Testis (tissue), 3 donors: ENCODE measurements around the gene CHST8. TPM values are rescaled to one million over a fixed set of nuclear protein-coding genes. Genes with fewer than 3 reads are reported as not detected.

Experiments
- DNase-seq: peaks from one replicate; pipeline ENCODE4 v3.0.0-alpha.2; 2019
- H3K27ac ChIP-seq, 2 donors: fragments of 200-600 bp; sonication (generic); one replicate each; pipeline ENCODE4 v1.5.1; 2019
- H3K27me3 ChIP-seq: fragments of 200-600 bp; sonication (generic); one replicate; pipeline ENCODE4 v1.5.1; 2019
- H3K36me3 ChIP-seq: fragments of 200-600 bp; sonication (generic); one replicate; pipeline ENCODE4 v1.5.1; 2017; ENCODE audit warnings: low read depth; ENCODE audit errors: missing control alignments
- H3K4me1 ChIP-seq: fragments of 200-600 bp; sonication (generic); one replicate; pipeline ENCODE4 v1.5.1; 2019
- H3K4me3 ChIP-seq, 2 donors: fragments of 200-600 bp; sonication (generic); one replicate each; pipeline ENCODE4 v1.5.1; 2017 to 2019
- H3K9me3 ChIP-seq: fragments of 200-600 bp; sonication (generic); one replicate; pipeline ENCODE4 v1.5.1; 2017
- POLR2A ChIP-seq: fragments of 450-650 bp; IDR thresholded peaks from one replicate; pipeline ENCODE4 v1.6.1; 2017; ENCODE audit warnings: antibody characterized with exemption, mild to moderate bottlenecking, moderate library complexity
- WGBS, 2 donors: methylation state at CpG; one replicate each; pipeline ENCODE4 v1.1.5; 2018; 5-methylcytosine and 5-hydroxymethylcytosine counted together
- intact Hi-C: fragments of 100-400 bp; cut with DNase I; formaldehyde crosslinking; loops from one replicate; pipeline ENCODE4 v1.15.1; 2023; ENCODE audit warnings: low total_unique reads
- polyA plus RNA-seq: library from polyadenylated mRNA; stranded (reverse); fragments of 350-450 nt; fragmentation: Illumina TruSeq; extraction: RNeasy Lipid Tissue Mini Kit (QIAGEN cat#74804); gene quantifications from one replicate; pipeline ENCODE4 v1.2.3, GENCODE V29; 2014; ENCODE audit warnings: low read depth, low replicate concordance; ENCODE audit not compliant: insufficient read depth
- total RNA-seq, 2 donors: library from RNA; depleted of rRNA; stranded (reverse); fragments of >200 nt; gene quantifications; one replicate each; pipeline ENCODE4 v1.2.3, GENCODE V29; 2016
- TF ChIP-seq, protein P1 (sequence below), 3 experiments: fragments of 450-650 bp in 2 of 3; fragments of 200-600 bp in 1 of 3; sonication (generic) in 1 of 3; IDR thresholded peaks; one replicate each; pipeline ENCODE4 v1.5.1; 2016 to 2019; ENCODE audit warnings: antibody characterized with exemption in 3 of 3, mild to moderate bottlenecking in 2 of 3, moderate library complexity in 1 of 3

CHST8 gene
- total and polyA plus RNA-seq, 3 donors from 2014 or later: 0.75 to 0.93 (median 0.79) TPM

- Histone ChIP-seq H3K27me3 (no peaks in the 10 kb centered on the region), H3K27ac (no peak overlapping the region), H3K4me3 (no peak overlapping the region), H3K4me1 (no peaks in the 10 kb centered on the region), H3K36me3 (no peaks in the 10 kb centered on the region), H3K9me3 (no peaks in the 10 kb centered on the region)
- no peak for DNase-seq
- 79 to 89% methylated on average over 9 of the region's 9 CpGs for WGBS, 2 donors
- no peak for TF ChIP-seq POLR2A
- TF ChIP-seq, protein P1, sequence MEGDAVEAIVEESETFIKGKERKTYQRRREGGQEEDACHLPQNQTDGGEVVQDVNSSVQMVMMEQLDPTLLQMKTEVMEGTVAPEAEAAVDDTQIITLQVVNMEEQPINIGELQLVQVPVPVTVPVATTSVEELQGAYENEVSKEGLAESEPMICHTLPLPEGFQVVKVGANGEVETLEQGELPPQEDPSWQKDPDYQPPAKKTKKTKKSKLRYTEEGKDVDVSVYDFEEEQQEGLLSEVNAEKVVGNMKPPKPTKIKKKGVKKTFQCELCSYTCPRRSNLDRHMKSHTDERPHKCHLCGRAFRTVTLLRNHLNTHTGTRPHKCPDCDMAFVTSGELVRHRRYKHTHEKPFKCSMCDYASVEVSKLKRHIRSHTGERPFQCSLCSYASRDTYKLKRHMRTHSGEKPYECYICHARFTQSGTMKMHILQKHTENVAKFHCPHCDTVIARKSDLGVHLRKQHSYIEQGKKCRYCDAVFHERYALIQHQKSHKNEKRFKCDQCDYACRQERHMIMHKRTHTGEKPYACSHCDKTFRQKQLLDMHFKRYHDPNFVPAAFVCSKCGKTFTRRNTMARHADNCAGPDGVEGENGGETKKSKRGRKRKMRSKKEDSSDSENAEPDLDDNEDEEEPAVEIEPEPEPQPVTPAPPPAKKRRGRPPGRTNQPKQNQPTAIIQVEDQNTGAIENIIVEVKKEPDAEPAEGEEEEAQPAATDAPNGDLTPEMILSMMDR (IDR thresholded peaks at IDR 0.05): no peak
- intact Hi-C loops: no loop called here
Observed at GRCh38 chr19:33697766-33698165, 76.0 kb downstream of the CHST8 start.

DNA sequence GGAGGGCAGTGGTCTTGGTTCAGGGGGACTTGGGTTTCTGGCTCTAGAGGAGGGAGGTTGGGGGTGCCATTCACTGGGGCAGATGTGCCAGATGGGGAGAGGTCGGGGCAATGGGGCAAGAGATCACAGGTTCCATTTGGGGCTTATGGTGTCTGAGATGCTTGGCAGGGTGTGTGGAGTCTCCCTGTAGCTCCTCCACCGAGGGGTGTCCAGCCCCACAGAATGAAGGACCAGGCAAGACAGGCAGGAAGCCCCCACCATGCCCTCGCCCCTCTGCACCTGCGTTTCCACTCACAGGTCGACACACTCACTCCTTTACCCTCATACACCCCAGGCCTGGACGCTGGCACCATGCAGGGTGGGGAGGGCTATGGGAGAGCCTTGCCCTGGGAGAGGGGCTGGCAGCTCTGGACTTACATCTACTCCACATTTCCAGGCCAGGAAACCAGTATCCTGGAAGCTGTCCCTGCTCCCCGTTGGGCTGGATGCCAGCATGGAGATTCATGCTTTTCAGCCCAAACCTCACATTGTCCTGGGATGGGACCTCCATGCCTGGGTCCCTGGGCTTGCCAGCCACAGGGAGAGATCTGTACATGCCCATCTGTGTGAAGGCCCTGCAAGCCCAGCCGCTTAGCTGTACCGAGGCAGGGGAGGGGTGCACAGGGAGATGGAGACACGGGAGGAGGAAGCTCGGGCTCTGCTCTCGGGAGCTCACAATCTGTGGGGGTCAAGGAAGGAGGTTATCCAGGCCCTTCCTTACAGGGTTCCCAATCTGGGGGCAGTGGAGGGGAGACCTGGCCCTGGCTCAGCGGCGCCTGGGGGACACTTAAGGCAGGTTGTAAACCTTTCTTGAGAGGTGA lies 77.1 kb downstream of the CHST8 start:
- intact Hi-C loops: no loop called here
- Histone ChIP-seq H3K27me3 (no peaks in the 10 kb centered on the region), H3K9me3 (no peaks in the 10 kb centered on the region), H3K4me1 (no peaks in the 10 kb centered on the region), H3K4me3 (no peak overlapping the region), H3K36me3 (no peaks in the 10 kb centered on the region), H3K27ac (no peak overlapping the region)
- no peak for DNase-seq
- TF ChIP-seq, protein P1 (IDR thresholded peaks at IDR 0.05): no peak
- no peak for TF ChIP-seq POLR2A
- 74 to 76% methylated on average over 9 to 14 of the region's 14 CpGs for WGBS, 2 donors

GRCh38 chr19:33699754-33700407 lies 78.1 kb downstream of the CHST8 start:
- WGBS, 2 donors: 83 to 87% methylated on average over 12 to 13 of the region's 13 CpGs
- no peaks in the 10 kb centered on the region for H3K27me3 ChIP-seq
- no peaks in the 10 kb centered on the region for H3K4me1 ChIP-seq
- no peaks in the 10 kb centered on the region for H3K9me3 ChIP-seq
- DNase-seq: no peak
- H3K36me3 ChIP-seq: no peaks in the 10 kb centered on the region
- TF ChIP-seq, protein P1 (IDR thresholded peaks at IDR 0.05): no peak
- TF ChIP-seq POLR2A: no peak
- H3K4me3 ChIP-seq: no peak overlapping the region
- intact Hi-C loops: no loop called here
- no peak overlapping the region for H3K27ac ChIP-seq

GRCh38 chr19:33700408-33701013 lies 78.8 kb downstream of the CHST8 start:
- H3K4me3 ChIP-seq: no peak overlapping the region
- DNase-seq: no peak
- intact Hi-C loops: no loop called here
- H3K4me1 ChIP-seq: no peaks in the 10 kb centered on the region
- no peaks in the 10 kb centered on the region for H3K9me3 ChIP-seq
- no peak overlapping the region for H3K27ac ChIP-seq
- no peaks in the 10 kb centered on the region for H3K36me3 ChIP-seq
- no peaks in the 10 kb centered on the region for H3K27me3 ChIP-seq
- TF ChIP-seq, protein P1 (IDR thresholded peaks at IDR 0.05): no peak
- 82 to 86% methylated on average over 8 of the region's 8 CpGs for WGBS, 2 donors
